Lung (tissue), 12 donors: ENCODE data around the gene CTXN1. TPM values are rescaled to one million over a fixed set of nuclear protein-coding genes. Genes with fewer than 3 reads are reported as not detected.

Source experiments
- ATAC-seq: fragments of 200-7000 bp; cut with Tn5 transposase; one replicate; pipeline ENCODE4 v1.9.1; 2020; ENCODE audit warnings: moderate number of reproducible peaks; ENCODE audit not compliant: insufficient read depth, low FRiP score
- DNase-seq, 3 donors: peaks; one replicate each; pipeline ENCODE4 v3.0.0-alpha.2; 2013 to 2017
- H3K27ac ChIP-seq, 2 donors: one replicate each; pipeline ENCODE4 v1.5.1; 2013; ENCODE audit warnings: mild to moderate bottlenecking in 2 of 2, moderate library complexity in 2 of 2, control low read depth in 1 of 2, inconsistent platforms in 1 of 2, low read depth in 1 of 2, low read length in 1 of 2
- H3K27me3 ChIP-seq, 3 donors: one replicate each; pipeline ENCODE4 v1.5.1; 2013; ENCODE audit warnings: low read length in 2 of 3; ENCODE audit not compliant: control insufficient read depth in 3 of 3, insufficient read depth in 3 of 3
- H3K36me3 ChIP-seq, 4 donors: one replicate each; pipeline ENCODE4 v1.5.1; 2013; ENCODE audit warnings: low read length in 4 of 4, mild to moderate bottlenecking in 1 of 4, moderate library complexity in 1 of 4; ENCODE audit not compliant: control insufficient read depth in 4 of 4, insufficient read depth in 4 of 4
- H3K4me1 ChIP-seq, 5 donors: one replicate each; pipeline ENCODE4 v1.5.1; 2013; ENCODE audit warnings: low read length in 5 of 5, mild to moderate bottlenecking in 2 of 5, moderate library complexity in 1 of 5; ENCODE audit not compliant: control insufficient read depth in 5 of 5, insufficient read depth in 5 of 5
- H3K4me3 ChIP-seq: one replicate; pipeline ENCODE4 v1.5.1; 2013; ENCODE audit warnings: mild to moderate bottlenecking, control low read depth, moderate library complexity
- H3K9ac ChIP-seq, 2 donors: one replicate each; pipeline ENCODE4 v1.5.1; 2013; ENCODE audit warnings: low read length in 2 of 2, control low read depth in 1 of 2; ENCODE audit not compliant: insufficient read depth in 1 of 2
- H3K9me3 ChIP-seq, 4 donors: one replicate each; pipeline ENCODE4 v1.5.1; 2013; ENCODE audit warnings: low read length in 3 of 4, mild to moderate bottlenecking in 1 of 4, moderate library complexity in 1 of 4; ENCODE audit not compliant: control insufficient read depth in 4 of 4, insufficient read depth in 3 of 4
- CTCF ChIP-seq: IDR thresholded peaks from 2 replicates; pipeline ENCODE4 v1.5.1; 2012; ENCODE audit warnings: mild to moderate bottlenecking; ENCODE audit errors: control extremely low read depth, extremely low read depth
- WGBS, 2 donors: extraction: QIAGEN DNeasy Blood & Tissue Kit; methylation state at CpG; one replicate each; pipeline ENCODE4 v1.1.7; 2013; 5-methylcytosine and 5-hydroxymethylcytosine counted together
- polyA plus RNA-seq, 2 donors: library from polyadenylated mRNA; stranded (reverse); fragments of 200-250 nt; gene quantifications; one replicate each; pipeline ENCODE4 v1.2.1, GENCODE V29; 2013
- total RNA-seq, 2 donors: library from RNA; depleted of rRNA in 1 of 2; stranded (reverse); fragments of >200 nt in 1 of 2; gene quantifications; one replicate each; pipeline ENCODE4 v1.2.1, GENCODE V29; 2014 to 2021
- donor health status: control.
- donor health status: control.
- donor health status: Bipolar disorder and iron deficiency.
- donor health status: healthy.
- donor health status: DM: yes; HTN: yes; CAD: no.

The CTXN1 gene
- total and polyA plus RNA-seq, 4 donors = 4.3 to 25.9 (median 6.9) TPM

DNA sequence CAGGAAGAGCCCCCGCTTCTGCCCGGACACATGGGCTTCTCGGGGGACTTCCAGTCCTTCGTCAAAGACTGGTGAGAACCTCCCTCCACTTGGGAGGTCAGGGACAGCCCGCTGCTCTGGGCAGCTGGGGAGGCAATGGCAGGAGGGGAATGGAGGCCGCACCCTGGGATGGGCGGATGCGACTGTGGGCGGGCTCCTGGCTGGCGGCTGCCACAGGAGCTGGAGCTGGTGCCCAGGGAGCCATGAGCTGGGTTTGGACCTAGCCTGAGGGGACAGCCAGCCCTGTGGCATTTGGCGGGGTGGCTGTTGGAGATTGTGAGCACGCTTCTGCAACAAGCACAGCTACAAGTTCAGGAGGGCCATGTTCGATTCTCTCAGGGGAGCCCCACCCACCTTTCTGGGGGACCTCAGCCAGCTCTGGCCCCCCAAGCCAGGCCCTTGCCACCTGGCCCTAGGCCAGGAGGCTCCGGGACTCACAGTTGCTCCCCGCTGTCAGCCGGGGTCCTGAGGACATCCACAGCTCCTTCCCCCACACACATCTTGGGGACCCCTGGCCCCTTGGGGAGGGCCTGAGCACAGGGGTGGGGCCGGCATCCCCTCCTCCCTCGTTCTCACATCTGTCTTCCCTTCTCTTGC lies 14.3 kb downstream of the CTXN1 start:
- Histone ChIP-seq H3K4me3 (no peak overlapping the region), H3K4me1 (peaks cover 0 to 13% (median 4%) of the 10 kb centered on the region in 5 donors), H3K27ac (no peak overlapping the region), H3K9ac (no peak overlapping the region), H3K27me3 (peaks cover 0 to 18% (median 13%) of the 10 kb centered on the region in 3 donors), H3K9me3 (peaks cover 0 to 22% (median 0%) of the 10 kb centered on the region in 4 donors), H3K36me3 (peaks cover 9 to 49% (median 11%) of the 10 kb centered on the region in 4 donors)
- WGBS, 2 donors = 91 to 93% methylated on average over 18 of the region's 18 CpGs
- DNase-seq = no peak
- ATAC-seq = no peak
- no peak for TF ChIP-seq CTCF

- 94% methylated on average over 54 of the region's 54 CpGs for WGBS, 2 donors
Measured at GRCh38 chr19:7910321-7911161, 15.4 kb downstream of the CTXN1 start.

GRCh38 chr19:7909471-7910067 lies 16.4 kb downstream of the CTXN1 start:
- no peak overlapping the region for H3K4me3 ChIP-seq
- peaks cover 0 to 21% (median 6%) of the 10 kb centered on the region in 5 donors for H3K4me1 ChIP-seq
- ATAC-seq (no peak), DNase-seq (no peak)
- 96 to 98% methylated on average over 21 of the region's 21 CpGs for WGBS, 2 donors
- peaks cover 9 to 55% (median 11%) of the 10 kb centered on the region in 4 donors for H3K36me3 ChIP-seq
- TF ChIP-seq CTCF = no peak
- H3K9ac ChIP-seq = no peak overlapping the region
- no peak overlapping the region for H3K27ac ChIP-seq
- peaks cover 0 to 2% (median 1%) of the 10 kb centered on the region in 3 donors for H3K27me3 ChIP-seq
- H3K9me3 ChIP-seq = peaks cover 0 to 20% (median 0%) of the 10 kb centered on the region in 4 donors

More at GRCh38 chr19:7910321-7911161, 15.4 kb downstream of the CTXN1 start:
- no peak overlapping the region for H3K27ac ChIP-seq
- ATAC-seq = no peak
- H3K27me3 ChIP-seq = peaks cover 0 to 11% (median 8%) of the 10 kb centered on the region in 3 donors
- peaks cover 0 to 14% (median 0%) of the 10 kb centered on the region in 5 donors for H3K4me1 ChIP-seq
- peaks cover 0 to 22% (median 0%) of the 10 kb centered on the region in 4 donors for H3K9me3 ChIP-seq
- H3K9ac ChIP-seq = no peak overlapping the region
- no peak for TF ChIP-seq CTCF
- no peak overlapping the region for H3K4me3 ChIP-seq
- DNase-seq = no peak
- H3K36me3 ChIP-seq = peaks cover 9 to 55% (median 11%) of the 10 kb centered on the region in 4 donors
